HG02870 (cell line): Measurements from ENCODE around the gene CTNND2.
"Not testable (repeated sequence)": the region's sequence is repeated elsewhere in the genome, so short reads cannot be mapped to it uniquely, and the experiment has no call there.

ENCODE experiments used
- ATAC-seq: cut with Tn5 transposase; IDR thresholded peaks from one replicate; pipeline ENCODE4 v1.9.1; 2021; ENCODE audit warnings: mild to moderate bottlenecking, moderate library complexity; ENCODE audit not compliant: unreplicated experiment

Gene CTNND2

GRCh38 chr5:11869203-11869602 is 35.0 kb downstream of the CTNND2 start:
- ATAC-seq, result no peak

- no peak for ATAC-seq
Measured at GRCh38 chr5:11863911-11864310, 40.3 kb downstream of the CTNND2 start.

- ATAC-seq, result no peak
Measured at GRCh38 chr5:11857391-11857790, 46.9 kb downstream of the CTNND2 start.

GRCh38 chr5:11854936-11855335 is 49.3 kb downstream of the CTNND2 start:
- ATAC-seq, result no peak

GRCh38 chr5:11853796-11854195 is 50.5 kb downstream of the CTNND2 start:
- no peak for ATAC-seq

DNA sequence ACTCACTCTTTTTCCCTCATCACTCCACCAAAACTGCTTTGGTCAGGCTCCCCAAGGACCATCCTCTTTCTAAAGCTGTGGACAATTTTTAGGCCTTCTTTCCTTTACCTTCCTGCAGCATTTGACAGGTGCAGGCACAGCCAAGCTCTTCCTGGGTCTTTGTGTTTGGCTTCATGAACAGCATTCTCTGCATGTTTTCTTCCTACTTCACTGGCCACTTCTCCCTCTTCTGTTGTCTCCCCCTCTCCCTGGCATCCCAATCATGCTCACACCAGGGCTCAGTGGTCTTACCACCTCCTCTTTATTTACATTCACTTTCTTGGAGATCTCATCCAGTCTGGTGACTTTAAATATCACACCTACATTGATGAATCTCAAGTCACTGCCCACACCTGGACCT is 51.1 kb downstream of the CTNND2 start:
- ATAC-seq, result no peak

GRCh38 chr5:11852717-11853087 is 51.5 kb downstream of the CTNND2 start:
- no peak for ATAC-seq

DNA sequence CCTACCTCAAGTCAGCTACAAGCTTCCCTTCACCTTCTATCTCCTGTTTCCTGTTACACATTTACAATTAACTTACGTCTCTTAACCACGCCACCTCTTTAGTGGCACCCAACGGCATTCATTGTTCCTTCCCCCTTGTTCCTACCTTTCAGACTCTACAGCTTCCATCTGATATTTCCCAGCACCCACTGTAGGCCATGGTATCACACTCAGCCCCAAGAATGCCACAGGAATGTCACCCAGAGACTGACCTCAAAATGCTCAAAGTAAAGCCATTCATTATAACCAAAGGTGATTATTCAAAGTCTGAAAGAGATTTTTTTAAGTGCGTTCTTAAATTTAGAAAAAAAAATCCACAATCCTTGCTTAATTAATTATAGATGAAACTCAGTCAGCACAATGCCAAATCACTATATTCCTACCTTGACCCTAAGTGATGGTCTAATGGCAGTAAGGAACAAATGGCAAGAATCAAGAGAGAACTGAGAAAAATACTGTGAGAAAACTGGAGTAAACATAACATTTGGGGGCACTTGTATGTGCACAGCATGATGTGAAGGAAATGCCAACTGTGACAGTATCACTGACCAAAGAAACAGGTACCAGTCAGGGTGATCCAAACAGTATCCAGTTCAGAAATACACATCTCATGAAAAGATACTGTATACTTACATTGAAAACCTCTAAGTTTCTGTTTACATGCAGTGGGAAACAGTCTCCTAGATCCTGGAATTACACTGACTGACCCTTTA is 52.1 kb downstream of the CTNND2 start:
- ATAC-seq, result no peak

DNA sequence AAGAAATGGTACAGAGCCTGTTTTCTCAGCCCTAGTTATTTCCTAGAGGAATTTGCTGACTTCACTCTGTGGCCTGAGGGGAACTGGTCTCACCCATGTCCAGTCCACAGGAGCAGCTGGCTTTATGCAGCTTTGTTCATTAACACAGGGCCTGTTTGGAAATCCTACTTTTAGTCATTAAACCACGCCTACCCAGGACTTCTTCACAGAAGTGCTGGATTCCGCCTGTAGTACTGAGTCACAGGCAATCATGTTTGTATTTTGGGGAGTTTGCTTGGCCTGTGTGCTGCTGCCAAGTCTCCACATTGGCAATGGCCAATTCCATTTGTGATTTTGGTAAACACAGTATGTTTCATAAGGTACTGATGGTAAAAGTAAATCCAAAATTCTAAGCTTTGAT is 52.8 kb downstream of the CTNND2 start:
- no peak for ATAC-seq

DNA sequence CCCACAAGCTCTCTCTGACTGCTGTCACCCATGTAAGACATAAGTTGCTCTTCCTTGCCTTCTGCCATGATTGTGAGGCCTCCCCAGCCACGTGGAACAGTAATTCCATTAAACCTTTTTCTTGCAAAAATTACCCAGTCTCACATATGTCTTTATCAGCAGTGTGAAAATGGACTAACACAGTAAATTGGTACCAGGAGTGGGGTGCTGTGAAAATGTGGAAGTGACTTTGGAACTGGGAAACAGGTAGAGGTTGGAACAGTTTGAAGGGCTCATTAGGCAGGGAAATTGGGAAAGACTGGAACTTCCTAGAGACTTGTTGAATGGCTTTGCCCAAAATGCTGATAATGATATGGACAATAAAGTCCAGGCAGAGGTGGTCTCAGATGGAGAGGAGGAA is 75.7 kb downstream of the CTNND2 start:
- ATAC-seq, result not testable (repeated sequence)

DNA sequence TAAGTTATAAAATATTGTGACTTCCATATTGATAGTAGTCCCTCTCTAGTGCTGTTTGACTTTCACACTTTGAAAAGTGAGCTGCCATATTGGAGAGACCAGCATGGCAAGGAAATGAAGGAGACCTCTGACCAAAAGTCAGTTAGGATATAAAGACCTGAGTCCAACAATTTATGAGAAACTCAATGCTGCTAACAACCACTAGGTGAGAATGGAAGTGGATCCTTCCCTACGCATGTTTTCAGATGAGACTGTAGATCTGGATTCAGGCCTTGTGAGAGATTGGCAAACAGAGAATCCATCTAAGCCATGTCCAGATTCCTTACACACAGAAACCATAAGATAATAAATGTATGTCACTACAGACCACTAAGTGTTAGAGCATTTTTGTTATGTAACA is 81.6 kb downstream of the CTNND2 start:
- no peak for ATAC-seq

DNA sequence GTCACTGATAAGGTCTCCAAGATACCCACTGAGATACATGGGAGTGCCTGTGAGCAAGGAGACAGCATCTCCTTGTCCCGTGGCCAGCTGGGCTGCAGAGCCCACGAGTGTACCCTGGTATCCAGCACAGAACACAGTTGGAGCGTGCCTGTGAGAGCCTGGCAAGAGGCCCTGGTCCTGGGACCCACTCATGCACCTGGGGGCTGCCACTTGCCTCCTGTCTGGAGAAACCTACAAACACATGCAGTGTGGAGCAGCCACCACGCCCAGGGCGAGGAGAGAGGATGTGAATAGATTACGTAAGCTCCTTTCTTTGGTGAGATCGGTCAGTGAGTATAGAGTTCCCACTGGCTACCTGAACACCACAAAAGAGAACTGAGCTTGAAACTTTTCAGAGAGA is 88.3 kb downstream of the CTNND2 start:
- no peak for ATAC-seq

GRCh38 chr5:11815481-11815880 is 88.8 kb downstream of the CTNND2 start:
- no peak for ATAC-seq

GRCh38 chr5:11814373-11814772 is 89.9 kb downstream of the CTNND2 start:
- ATAC-seq, result no peak

DNA sequence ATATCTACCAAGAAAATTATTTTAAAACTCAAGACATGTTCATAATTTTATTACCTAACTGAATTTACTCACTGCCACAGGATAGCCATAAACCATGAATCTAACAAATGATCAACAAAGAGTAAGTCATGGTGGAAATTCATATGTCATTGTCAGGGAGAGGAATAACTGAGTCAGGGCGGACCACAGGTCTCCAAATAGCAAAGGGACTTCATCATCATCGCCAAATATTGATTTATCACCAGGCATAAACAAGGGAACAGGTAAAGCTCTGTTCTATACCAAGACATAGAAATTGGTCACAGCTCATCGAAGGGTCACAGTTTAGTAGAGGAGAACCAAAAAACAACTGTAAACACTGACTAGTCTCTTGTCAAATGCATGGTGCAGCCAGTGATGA is 94.8 kb downstream of the CTNND2 start:
- no peak for ATAC-seq

DNA sequence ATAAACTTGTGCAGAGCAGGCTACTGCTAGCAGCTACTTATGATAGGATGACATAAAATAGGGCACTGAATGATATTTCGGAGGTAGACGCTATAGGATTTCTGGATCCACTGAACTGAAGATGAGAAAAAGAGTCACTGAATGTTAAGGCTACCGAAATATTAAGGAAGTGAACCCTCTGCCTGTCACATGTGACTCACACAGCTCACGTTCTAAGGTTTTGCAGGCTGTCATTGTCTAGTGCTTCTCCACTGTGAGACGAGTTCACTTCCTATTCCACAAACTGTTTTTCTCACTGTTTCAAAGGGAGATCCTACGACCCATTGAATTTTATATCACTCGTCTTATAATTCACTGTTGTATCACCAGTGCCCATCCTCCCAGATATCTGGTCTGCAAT is 100.8 kb downstream of the CTNND2 start:
- ATAC-seq, result no peak

DNA sequence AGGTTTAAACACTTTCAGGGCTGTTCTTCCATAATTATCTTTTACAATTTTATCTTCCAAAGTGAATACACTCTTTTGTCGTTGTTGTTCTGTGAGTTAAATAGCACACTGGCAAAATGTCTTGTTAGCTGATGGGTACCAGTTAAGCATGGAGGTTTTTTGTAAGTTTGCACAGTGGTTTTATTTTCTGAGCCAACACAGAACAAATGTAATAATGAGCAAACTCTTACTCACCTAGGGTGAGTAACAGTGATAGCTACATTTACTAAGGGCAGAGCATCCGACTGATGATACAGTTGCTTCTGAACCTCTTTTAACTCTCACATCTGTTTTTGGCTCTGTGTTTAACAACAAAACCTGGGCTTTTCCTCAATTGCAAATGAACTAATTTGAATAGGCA is 103.2 kb downstream of the CTNND2 start:
- ATAC-seq, result no peak

GRCh38 chr5:11797132-11797531 is 107.1 kb downstream of the CTNND2 start:
- no peak for ATAC-seq

DNA sequence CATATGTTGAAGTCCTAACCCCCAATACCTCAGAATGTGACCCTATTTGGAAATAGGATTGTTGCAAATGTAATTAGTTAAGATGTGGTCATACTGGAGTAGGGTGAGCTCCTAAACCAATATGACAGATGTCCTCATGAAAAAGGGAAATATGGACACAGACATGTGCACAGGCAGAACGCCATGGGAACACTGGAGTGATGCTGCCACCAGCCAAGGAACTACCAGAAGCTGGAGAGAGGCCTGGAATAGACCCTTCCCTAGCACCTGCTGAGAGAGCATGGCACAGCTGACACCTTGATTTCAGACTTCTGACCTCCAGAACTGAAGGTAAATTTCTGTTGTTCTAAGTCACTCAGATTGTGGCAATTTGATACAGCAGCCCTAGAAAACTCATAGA is 110.8 kb downstream of the CTNND2 start:
- no peak for ATAC-seq

DNA sequence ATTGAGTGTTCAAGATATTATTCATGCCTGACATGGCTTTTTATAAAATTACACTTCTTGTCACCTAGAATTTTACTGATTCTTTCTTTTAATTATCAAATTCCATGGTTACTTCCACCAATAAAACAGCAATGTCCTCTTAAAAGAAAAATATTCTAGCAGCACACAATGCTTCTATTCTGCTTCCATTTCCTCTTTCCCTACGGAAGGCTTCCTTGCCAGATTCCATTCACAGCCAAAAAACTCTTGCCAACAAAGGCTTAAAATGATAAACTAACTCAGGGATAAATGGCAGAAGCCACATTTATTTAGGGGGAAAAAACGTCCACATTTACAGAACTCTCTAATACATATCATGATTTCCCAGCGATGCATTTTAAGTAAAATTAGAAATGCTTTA is 111.6 kb downstream of the CTNND2 start:
- no peak for ATAC-seq

GRCh38 chr5:11791792-11792191 is 112.5 kb downstream of the CTNND2 start:
- ATAC-seq, result no peak

DNA sequence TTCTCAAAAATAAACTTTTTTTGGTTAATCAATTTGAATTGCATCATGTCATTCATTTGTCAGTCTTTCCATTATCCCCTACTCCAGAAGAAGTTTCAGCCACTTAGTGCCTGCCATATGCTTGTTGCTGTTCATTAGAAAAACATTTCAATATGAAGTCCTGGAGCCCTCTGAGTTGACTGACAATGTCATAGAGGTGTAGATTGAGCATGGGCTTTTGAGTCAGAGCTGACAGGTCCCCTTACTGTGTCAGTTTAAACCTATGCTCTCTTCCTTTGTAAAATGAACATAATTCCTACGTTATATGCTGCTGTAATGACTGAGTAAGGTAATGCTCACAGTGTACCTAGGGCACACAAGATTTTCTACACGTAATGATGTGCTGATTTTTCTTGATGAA is 114.0 kb downstream of the CTNND2 start:
- ATAC-seq, result no peak

DNA sequence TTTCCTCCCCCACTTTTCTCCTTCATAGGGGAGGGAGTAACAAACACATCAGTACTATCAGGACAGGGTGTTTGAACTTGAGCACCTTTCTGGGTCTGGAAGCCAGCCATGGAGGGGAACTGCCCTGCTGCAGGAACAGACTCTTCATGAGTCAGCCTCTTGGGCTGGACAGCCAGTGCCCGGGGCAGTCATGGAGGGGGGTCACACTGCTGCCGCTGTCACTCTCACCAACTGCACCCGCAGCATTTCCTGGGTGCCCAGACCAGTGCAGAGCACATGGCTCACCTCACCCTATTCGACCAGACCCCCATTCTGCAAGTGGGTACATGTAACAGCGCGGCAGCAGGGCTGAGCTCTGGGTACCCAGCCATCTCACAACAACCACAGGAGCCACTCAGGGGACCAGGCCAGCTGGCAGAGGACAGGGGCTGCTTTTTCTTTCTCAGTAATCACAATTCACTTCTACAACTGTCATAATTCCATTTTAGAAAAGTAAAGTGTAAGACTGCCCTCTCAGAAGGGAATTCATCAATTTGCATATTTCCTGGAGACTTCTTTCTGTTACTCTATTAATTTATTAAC is 118.4 kb downstream of the CTNND2 start:
- ATAC-seq, result no peak
